Peyer's patch (tissue), 4 donors: ENCODE data around the gene MYBPH. TPM values are rescaled to one million over a fixed set of nuclear protein-coding genes. Genes with fewer than 3 reads are reported as not detected.

ENCODE experiments used
- DNase-seq, 3 donors: peaks; one replicate each; pipeline ENCODE4 v3.0.0-alpha.2; 2017 to 2019
- H3K27ac ChIP-seq, 4 donors: fragments of 200-600 bp; sonication (generic); one replicate each; pipeline ENCODE4 v1.5.1; 2016 to 2019
- H3K27me3 ChIP-seq, 2 donors: fragments of 200-600 bp; sonication (generic); one replicate each; pipeline ENCODE4 v1.5.1; 2019
- H3K36me3 ChIP-seq, 3 donors: fragments of 200-600 bp; sonication (generic); one replicate each; pipeline ENCODE4 v1.5.1; 2016 to 2019
- H3K4me1 ChIP-seq, 4 donors: fragments of 200-600 bp; sonication (generic); one replicate each; pipeline ENCODE4 v1.5.1; 2016 to 2019
- H3K4me3 ChIP-seq, 4 donors: fragments of 200-600 bp; sonication (generic); 1 replicate in 3 of 4; 2 replicates in 1 of 4; pipeline ENCODE4 v1.5.1; 2016 to 2019; ENCODE audit warnings: mild to moderate bottlenecking in 1 of 4
- H3K9me3 ChIP-seq, 4 donors: fragments of 200-600 bp; sonication (generic); one replicate each; pipeline ENCODE4 v1.5.1; 2016 to 2019; ENCODE audit warnings: mild to moderate bottlenecking in 1 of 4
- CTCF ChIP-seq, 6 experiments: fragments of 450-650 bp in 4 of 6; fragments of 200-600 bp in 2 of 6; sonication (generic) in 1 of 6; IDR thresholded peaks; one replicate each; pipeline ENCODE4 v1.5.1; 2017 to 2019; ENCODE audit warnings: antibody characterized with exemption in 6 of 6, mild to moderate bottlenecking in 3 of 6, moderate library complexity in 1 of 6
- POLR2A ChIP-seq, 2 donors: fragments of 450-650 bp; IDR thresholded peaks; one replicate each; pipeline ENCODE4 v1.5.1; 2017; ENCODE audit warnings: antibody characterized with exemption in 2 of 2, mild to moderate bottlenecking in 2 of 2, moderate library complexity in 2 of 2
- total RNA-seq, 4 donors: library from RNA; depleted of rRNA; stranded (reverse); fragments of >200 nt; gene quantifications; one replicate each; pipeline ENCODE4 v1.1.0, GENCODE V29; 2016

The MYBPH gene
- total RNA-seq, 4 donors from 2014 or later: not detected

GRCh38 chr1:203158960-203159665 lies 16.5 kb downstream of the MYBPH start:
- H3K9me3 ChIP-seq: peaks cover 0 to 2% (median 0%) of the 10 kb centered on the region in 4 donors
- H3K27me3 ChIP-seq: no peaks in the 10 kb centered on the region
- TF ChIP-seq POLR2A (IDR thresholded peaks at IDR 0.05) (no peak), CTCF (IDR thresholded peaks at IDR 0.05) (no peak)
- H3K27ac ChIP-seq: no peak overlapping the region
- no peaks in the 10 kb centered on the region for H3K36me3 ChIP-seq
- no peaks in the 10 kb centered on the region for H3K4me1 ChIP-seq
- no peak for DNase-seq
- H3K4me3 ChIP-seq: no peak overlapping the region

GRCh38 chr1:203158423-203158822 lies 17.2 kb downstream of the MYBPH start:
- Histone ChIP-seq H3K4me1 (no peaks in the 10 kb centered on the region), H3K27me3 (no peaks in the 10 kb centered on the region), H3K27ac (no peak overlapping the region), H3K36me3 (no peaks in the 10 kb centered on the region), H3K9me3 (peaks cover 0 to 2% (median 0%) of the 10 kb centered on the region in 4 donors), H3K4me3 (no peak overlapping the region)
- no peak for TF ChIP-seq POLR2A (IDR thresholded peaks at IDR 0.05)
- no peak for TF ChIP-seq CTCF (IDR thresholded peaks at IDR 0.05)
- no peak for DNase-seq

- no peaks in the 10 kb centered on the region for H3K4me1 ChIP-seq
- no peaks in the 10 kb centered on the region for H3K27me3 ChIP-seq
- H3K9me3 ChIP-seq: peaks cover 0 to 2% (median 0%) of the 10 kb centered on the region in 4 donors
- TF ChIP-seq CTCF (IDR thresholded peaks at IDR 0.05) (no peak), POLR2A (IDR thresholded peaks at IDR 0.05) (no peak)
- DNase-seq: no peak
- no peaks in the 10 kb centered on the region for H3K36me3 ChIP-seq
- no peak overlapping the region for H3K27ac ChIP-seq
- H3K4me3 ChIP-seq: no peak overlapping the region
Measured at GRCh38 chr1:203156280-203156679, 19.3 kb downstream of the MYBPH start.

GRCh38 chr1:203153989-203154821 lies 21.4 kb downstream of the MYBPH start:
- Histone ChIP-seq H3K4me3 (no peak overlapping the region), H3K27ac (peak overlapping the region in 2 of 4 donors; percentile 8 to 23), H3K27me3 (no peaks in the 10 kb centered on the region), H3K4me1 (no peaks in the 10 kb centered on the region), H3K9me3 (peaks cover 0 to 2% (median 0%) of the 10 kb centered on the region in 4 donors), H3K36me3 (no peaks in the 10 kb centered on the region)
- TF ChIP-seq CTCF (IDR thresholded peaks at IDR 0.05) (no peak), POLR2A (IDR thresholded peaks at IDR 0.05) (no peak)
- DNase-seq: no peak

- Histone ChIP-seq H3K27me3 (no peaks in the 10 kb centered on the region), H3K4me1 (no peaks in the 10 kb centered on the region), H3K9me3 (peaks cover 0 to under 1% (median 0%) of the 10 kb centered on the region in 4 donors), H3K27ac (peak overlapping the region in 2 of 4 donors; percentile 8 to 23), H3K36me3 (no peaks in the 10 kb centered on the region), H3K4me3 (no peak overlapping the region)
- TF ChIP-seq POLR2A (IDR thresholded peaks at IDR 0.05) (no peak), CTCF (IDR thresholded peaks at IDR 0.05) (no peak)
- no peak for DNase-seq
Measured at GRCh38 chr1:203153051-203153988, 22.3 kb downstream of the MYBPH start.
